Muscle of back (tissue), 11 donors: Measurements from ENCODE around the gene DOC2B. TPM values are rescaled to one million over a fixed set of nuclear protein-coding genes. Genes with fewer than 3 reads are reported as not detected.
"Not testable (repeated sequence)": the region's sequence is repeated elsewhere in the genome, so short reads cannot be mapped to it uniquely, and the experiment has no call there.

Source experiments
- DNase-seq, 3 donors: peaks; one replicate each; pipeline versions ENCODE4 v3.0.0 to v3.0.0-alpha.2; 2013
- polyA plus RNA-seq, 10 donors: library from polyadenylated mRNA; unstranded; fragments of 120-200 nt; gene quantifications; one replicate each; pipeline ENCODE4 v1.2.1, GENCODE V29; 2013; ENCODE audit not compliant: insufficient read length in 10 of 10

The DOC2B gene
- polyA plus RNA-seq, 10 donors = 3.2 to 6.1 (median 4.6) TPM

GRCh38 chr17:192666-193425, 11.4 kb upstream of the DOC2B start:
- DNase-seq = no peak

GRCh38 chr17:189444-189843, 8.0 kb upstream of the DOC2B start:
- no peak for DNase-seq

GRCh38 chr17:187130-187529, 5.7 kb upstream of the DOC2B start:
- no peak for DNase-seq

GRCh38 chr17:185445-186138, 4.1 kb upstream of the DOC2B start:
- DNase-seq = no peak

- DNase-seq = no peak
Measured at GRCh38 chr17:183021-183420, 1.6 kb upstream of the DOC2B start.

GRCh38 chr17:182050-182751, 751 bp upstream of the DOC2B start:
- DNase-seq = peak in 1 of 3 donors; percentile 39

GRCh38 chr17:180381-181244, 837 bp downstream of the DOC2B start:
- DNase-seq = peak in 2 of 3 donors; percentile 30 to 68

- peak in 1 of 3 donors; percentile 29 for DNase-seq
Measured at GRCh38 chr17:179781-180380, 1.6 kb downstream of the DOC2B start.

GRCh38 chr17:179066-179432, 2.4 kb downstream of the DOC2B start:
- DNase-seq = no peak

GRCh38 chr17:178292-179065, 3.0 kb downstream of the DOC2B start:
- no peak for DNase-seq

- no peak for DNase-seq
Measured at GRCh38 chr17:177762-178161, 3.7 kb downstream of the DOC2B start.

- no peak for DNase-seq
Measured at GRCh38 chr17:177155-177554, 4.3 kb downstream of the DOC2B start.

- peak in 1 of 3 donors; percentile 55 for DNase-seq
Measured at GRCh38 chr17:173166-173911, 8.1 kb downstream of the DOC2B start.

GRCh38 chr17:172401-172800, 9.0 kb downstream of the DOC2B start:
- DNase-seq = no peak

- DNase-seq = no peak
Measured at GRCh38 chr17:171871-172270, 9.6 kb downstream of the DOC2B start.

GRCh38 chr17:170130-170670, 11.2 kb downstream of the DOC2B start:
- DNase-seq = no peak

GRCh38 chr17:168614-169013, 12.8 kb downstream of the DOC2B start:
- not testable (repeated sequence) for DNase-seq

- no peak for DNase-seq
Measured at GRCh38 chr17:165939-166338, 15.5 kb downstream of the DOC2B start.
